OCI-LY1 (cell line): Measurements from ENCODE around the gene RPS6KA2.

ENCODE experiments used
- CTCF ChIP-seq: fragments of 200-600 bp; sonication (generic), shearing (Covaris generic); IDR thresholded peaks from 2 replicates; pipeline ENCODE4 v1.5.1; 2017; ENCODE audit warnings: mild to moderate bottlenecking, antibody characterized with exemption, low read length, moderate library complexity, mixed read lengths
- EZH2 ChIP-seq: fragments of 200-600 bp; sonication (generic), shearing (Covaris generic); IDR thresholded peaks from 2 replicates; pipeline ENCODE4 v1.8.0; 2017; ENCODE audit warnings: borderline replicate concordance, mixed run types, mild to moderate bottlenecking, antibody characterized with exemption, low read length, moderate library complexity, mixed read lengths

GRCh38 chr6:166563805-166564204, 63.2 kb downstream of the RPS6KA2 start:
- no peak for TF ChIP-seq EZH2
- TF ChIP-seq CTCF: no peak
